Chondrocyte (in vitro differentiated cells): Measurements from ENCODE around the gene KRTAP17-1. TPM values are rescaled to one million over a fixed set of nuclear protein-coding genes. Genes with fewer than 3 reads are reported as not detected.
"Not testable (repeated sequence)": the region's sequence is repeated elsewhere in the genome, so short reads cannot be mapped to it uniquely, and the experiment has no call there.

Experiments
- DNase-seq: peaks from one replicate; pipeline ENCODE4 v3.0.0; 2021; ENCODE audit warnings: mixed read lengths, low spot score
- H3K27ac Mint-ChIP-seq: one replicate; pipeline ENCODE4 v1.8.0; 2021; ENCODE audit warnings: mild to moderate bottlenecking, moderate library complexity, mixed read lengths; ENCODE audit not compliant: unreplicated experiment
- H3K27me3 Mint-ChIP-seq: 2 replicates; pipeline ENCODE4 v1.8.0; 2021; ENCODE audit warnings: low read depth, mixed read lengths
- H3K36me3 Mint-ChIP-seq: 2 replicates; pipeline ENCODE4 v1.8.0; 2021; ENCODE audit warnings: low read depth, mixed read lengths
- H3K4me1 Mint-ChIP-seq: 2 replicates; pipeline ENCODE4 v1.8.0; 2021; ENCODE audit warnings: low read depth, mild to moderate bottlenecking, mixed read lengths
- H3K4me3 Mint-ChIP-seq: one replicate; pipeline ENCODE4 v1.8.0; 2021; ENCODE audit warnings: mild to moderate bottlenecking, moderate library complexity, mixed read lengths; ENCODE audit not compliant: unreplicated experiment
- H3K9me3 Mint-ChIP-seq: 2 replicates; pipeline ENCODE4 v1.8.0; 2021; ENCODE audit warnings: low read depth, mixed read lengths
- CTCF ChIP-seq: fragments of 200-600 bp; sonication (generic); IDR thresholded peaks from 2 replicates; pipeline ENCODE4 v1.5.0; 2021; ENCODE audit warnings: antibody characterized with exemption, mild to moderate bottlenecking, moderate library complexity
- total RNA-seq: library from RNA; stranded (reverse); gene quantifications from 3 replicates; pipeline ENCODE4 v1.2.1, GENCODE V29; 2021

Gene KRTAP17-1
- total RNA-seq, 1 donor from 2014 or later, result not detected

DNA sequence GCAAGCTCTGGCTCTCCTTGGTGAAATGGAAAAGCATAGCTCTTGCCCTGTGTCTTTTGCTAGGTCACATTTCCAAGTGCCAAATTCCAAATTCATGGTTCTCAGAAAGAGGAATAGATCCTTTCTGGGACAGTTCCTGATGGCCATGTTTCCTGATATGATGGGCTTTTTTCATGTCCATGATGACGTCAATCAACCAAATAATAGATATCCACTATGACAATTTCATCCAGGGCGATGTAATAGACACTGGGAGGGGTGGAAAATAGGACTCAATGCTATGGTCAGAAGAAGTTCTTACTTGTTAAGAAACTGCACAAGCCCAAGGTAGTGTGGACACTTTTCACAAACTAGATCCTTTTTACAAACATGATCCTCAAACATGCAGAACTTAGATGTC, 35.7 kb upstream of the KRTAP17-1 start:
- Mint-ChIP-seq H3K4me1 (no peaks in the 10 kb centered on the region), H3K27me3 (peaks cover 24% of the 10 kb centered on the region), H3K4me3 (no peak overlapping the region), H3K9me3 (peaks cover 3% of the 10 kb centered on the region), H3K27ac (no peak overlapping the region), H3K36me3 (no peaks in the 10 kb centered on the region)
- TF ChIP-seq CTCF, result no peak
- DNase-seq, result no peak

GRCh38 chr17:41350381-41350878, 34.9 kb upstream of the KRTAP17-1 start, which contains the start of gene KRT33A:
Gene KRT33A, minus strand, starts transcription at chr17:41350828. Its CDS starts 61 bp downstream, at chr17:41350767.
- H3K36me3 Mint-ChIP-seq, H3K4me3 Mint-ChIP-seq, DNase-seq, H3K9me3 Mint-ChIP-seq, H3K4me1 Mint-ChIP-seq, H3K27ac Mint-ChIP-seq: not testable (repeated sequence)
- H3K27me3 Mint-ChIP-seq, result peaks cover 21% of the 10 kb centered on the region

GRCh38 chr17:41347869-41348760, 32.6 kb upstream of the KRTAP17-1 start:
- Mint-ChIP-seq H3K4me1 (no peaks in the 10 kb centered on the region), H3K4me3 (no peak overlapping the region), H3K9me3 (peaks cover 5% of the 10 kb centered on the region), H3K36me3 (peaks cover 2% of the 10 kb centered on the region), H3K27ac (no peak overlapping the region), H3K27me3 (peaks cover 17% of the 10 kb centered on the region)
- no peak for TF ChIP-seq CTCF
- no peak for DNase-seq

DNA sequence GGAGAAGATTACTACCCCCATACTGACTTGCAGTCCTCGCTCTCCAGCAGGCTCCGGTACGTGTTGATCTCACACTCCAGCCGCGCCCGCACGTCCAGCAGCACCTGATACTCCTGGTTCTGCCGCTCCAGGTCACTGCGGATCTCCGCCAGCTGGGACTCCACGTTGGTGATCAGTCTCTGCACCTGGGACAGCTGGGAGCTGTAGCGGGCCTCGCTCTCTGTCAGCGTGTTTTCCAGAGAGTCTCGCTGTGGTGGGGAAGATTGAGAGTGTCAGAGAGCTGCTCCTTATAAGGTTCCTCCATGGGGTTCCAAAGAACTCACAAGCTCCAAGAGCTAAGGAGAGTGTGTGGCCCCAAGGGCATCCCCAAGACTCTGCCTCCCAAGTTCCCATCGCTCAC, 30.9 kb upstream of the KRTAP17-1 start:
- H3K36me3 Mint-ChIP-seq, H3K4me1 Mint-ChIP-seq, H3K27ac Mint-ChIP-seq, H3K4me3 Mint-ChIP-seq, DNase-seq, H3K27me3 Mint-ChIP-seq: not testable (repeated sequence)
- peaks cover 20% of the 10 kb centered on the region for H3K9me3 Mint-ChIP-seq

GRCh38 chr17:41345992-41346391, 30.5 kb upstream of the KRTAP17-1 start:
- Mint-ChIP-seq H3K27ac (no peak overlapping the region), H3K4me3 (no peak overlapping the region), H3K9me3 (peaks cover 23% of the 10 kb centered on the region), H3K36me3 (peaks cover 7% of the 10 kb centered on the region), H3K27me3 (peaks cover 1% of the 10 kb centered on the region), H3K4me1 (no peaks in the 10 kb centered on the region)
- no peak for TF ChIP-seq CTCF
- DNase-seq, result no peak

- TF ChIP-seq CTCF, result no peak
- no peaks in the 10 kb centered on the region for H3K4me1 Mint-ChIP-seq
- peaks cover 26% of the 10 kb centered on the region for H3K9me3 Mint-ChIP-seq
- H3K36me3 Mint-ChIP-seq, result peaks cover 7% of the 10 kb centered on the region
- H3K27me3 Mint-ChIP-seq, result peaks cover 8% of the 10 kb centered on the region
- no peak overlapping the region for H3K27ac Mint-ChIP-seq
- no peak for DNase-seq
- no peak overlapping the region for H3K4me3 Mint-ChIP-seq
Observed at GRCh38 chr17:41343029-41343428, 27.5 kb upstream of the KRTAP17-1 start.
